NCI-H187 treated with DMSO at 0.1 percent for 48 hours (cell line): Measurements from ENCODE around the gene WFIKKN2.

Experiments used
- DNase-seq: peaks from one replicate; lab custom pipeline; 2025; lab: John Stamatoyannopoulos, UW

The WFIKKN2 gene

GRCh38 chr17:50834429-50835300 is 721 bp upstream of the WFIKKN2 start:
- DNase-seq: no peak

- no peak for DNase-seq
Observed at GRCh38 chr17:50836826-50837225, 1.4 kb downstream of the WFIKKN2 start.

- DNase-seq: no peak
Observed at GRCh38 chr17:50837286-50837979, 2.0 kb downstream of the WFIKKN2 start.

GRCh38 chr17:50837980-50838954 is 2.9 kb downstream of the WFIKKN2 start:
- DNase-seq: no peak

- no peak for DNase-seq
Observed at GRCh38 chr17:50839591-50840310, 4.4 kb downstream of the WFIKKN2 start.

- no peak for DNase-seq
Observed at GRCh38 chr17:50840311-50840851, 5.0 kb downstream of the WFIKKN2 start.

- DNase-seq: no peak
Observed at GRCh38 chr17:50841277-50841948, 6.0 kb downstream of the WFIKKN2 start.

- DNase-seq: no peak
Observed at GRCh38 chr17:50841949-50842354, 6.6 kb downstream of the WFIKKN2 start.

- DNase-seq: no peak
Observed at GRCh38 chr17:50842506-50843149, 7.2 kb downstream of the WFIKKN2 start.

- DNase-seq: no peak
Observed at GRCh38 chr17:50843150-50843905, 7.9 kb downstream of the WFIKKN2 start.

GRCh38 chr17:50844117-50844700 is 8.8 kb downstream of the WFIKKN2 start:
- DNase-seq: no peak

GRCh38 chr17:50845240-50846147 is 10.1 kb downstream of the WFIKKN2 start:
- no peak for DNase-seq

- no peak for DNase-seq
Observed at GRCh38 chr17:50847566-50847965, 12.2 kb downstream of the WFIKKN2 start.

- no peak for DNase-seq
Observed at GRCh38 chr17:50848039-50848438, 12.7 kb downstream of the WFIKKN2 start.

- no peak for DNase-seq
Observed at GRCh38 chr17:50848711-50849110, 13.3 kb downstream of the WFIKKN2 start.

GRCh38 chr17:50850640-50851039 is 15.3 kb downstream of the WFIKKN2 start:
- DNase-seq: no peak

GRCh38 chr17:50853015-50853615 is 17.7 kb downstream of the WFIKKN2 start:
- no peak for DNase-seq
